ENCODE measurements around the gene ST6GAL1.

The ST6GAL1 gene

DNA sequence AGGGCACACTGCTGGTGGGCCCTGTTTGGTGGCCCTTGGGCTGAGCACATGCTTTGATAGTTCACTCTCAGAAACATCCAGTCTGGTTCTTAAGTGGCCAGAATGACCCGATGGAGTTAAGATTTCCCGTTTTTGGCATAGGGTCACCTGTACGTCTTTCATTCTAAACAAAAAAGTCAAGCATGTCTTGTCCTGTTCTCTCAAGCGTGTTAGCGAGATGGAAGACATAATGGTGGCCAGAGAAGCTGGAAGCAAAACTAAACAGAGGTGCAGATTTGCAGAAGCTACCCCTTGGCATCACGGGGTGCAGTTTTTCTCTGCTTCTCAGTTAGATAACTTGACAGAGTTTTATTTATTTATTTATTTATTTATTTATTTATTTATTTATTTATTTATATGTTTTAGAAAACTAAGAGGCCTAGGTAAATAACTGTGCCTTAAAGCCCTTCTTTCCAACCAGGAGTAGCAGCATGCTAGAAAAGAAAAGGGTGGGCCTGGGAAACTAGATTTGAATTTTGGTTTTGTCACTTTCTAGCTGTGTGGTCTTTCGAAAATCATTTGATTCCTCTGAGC, 63.0 kb downstream of the ST6GAL1 start:
- TF ChIP-seq CTCF (IDR thresholded peaks at IDR 0.05), result no peak

DNA sequence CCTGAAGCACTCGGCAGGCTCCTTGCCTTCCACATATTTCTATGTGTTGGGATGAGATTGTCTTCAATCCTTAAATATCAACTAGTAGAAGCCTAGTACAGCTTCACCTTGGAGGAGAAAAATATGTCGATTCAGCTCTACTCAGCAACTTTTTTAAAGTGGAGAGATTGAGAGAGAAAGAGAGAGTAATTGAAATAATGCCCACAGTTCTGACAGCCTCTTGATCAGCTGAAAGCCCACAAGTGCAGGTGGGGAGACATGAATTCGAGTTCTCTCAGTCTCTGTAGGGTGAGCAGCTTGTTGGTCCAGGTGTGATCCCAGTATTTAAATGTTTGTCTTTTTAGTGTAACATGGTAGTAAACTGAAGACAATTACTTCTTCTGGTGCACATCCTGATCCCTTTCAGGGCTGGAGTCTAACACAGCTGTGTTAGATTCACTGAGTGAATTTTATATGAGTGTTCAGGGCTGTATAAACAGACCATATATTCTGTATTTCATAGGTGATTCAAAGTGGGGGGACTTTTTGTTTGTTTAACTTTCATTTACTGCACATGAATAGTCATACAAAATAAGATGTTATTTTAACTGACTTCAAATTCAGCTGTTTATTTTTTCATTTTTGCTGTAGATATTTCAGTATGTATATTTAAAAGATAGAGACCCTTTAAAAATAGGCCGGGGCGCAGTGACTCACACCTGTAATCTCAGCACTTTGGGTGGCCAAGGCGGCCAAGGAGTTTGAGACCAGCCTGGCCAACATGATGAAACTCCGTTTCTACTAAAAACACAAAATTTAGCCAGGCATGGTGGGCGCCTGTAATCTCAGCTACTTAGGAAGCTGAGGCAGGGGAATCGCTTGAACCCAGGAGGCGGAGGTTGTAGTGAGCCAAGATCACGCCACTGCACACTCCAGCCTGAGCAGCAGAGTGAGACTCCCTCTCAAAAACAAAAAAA, 64.0 kb downstream of the ST6GAL1 start:
- TF ChIP-seq CTCF (IDR thresholded peaks at IDR 0.05), result no peak

GRCh38 chr3:186996356-186996755, 66.0 kb downstream of the ST6GAL1 start:
- no peak for TF ChIP-seq CTCF (IDR thresholded peaks at IDR 0.05)

GRCh38 chr3:186997061-186997460, 66.7 kb downstream of the ST6GAL1 start:
- no peak for TF ChIP-seq CTCF (IDR thresholded peaks at IDR 0.05)

GRCh38 chr3:186997473-186997939, 67.2 kb downstream of the ST6GAL1 start:
- TF ChIP-seq CTCF (IDR thresholded peaks at IDR 0.05), result no peak

DNA sequence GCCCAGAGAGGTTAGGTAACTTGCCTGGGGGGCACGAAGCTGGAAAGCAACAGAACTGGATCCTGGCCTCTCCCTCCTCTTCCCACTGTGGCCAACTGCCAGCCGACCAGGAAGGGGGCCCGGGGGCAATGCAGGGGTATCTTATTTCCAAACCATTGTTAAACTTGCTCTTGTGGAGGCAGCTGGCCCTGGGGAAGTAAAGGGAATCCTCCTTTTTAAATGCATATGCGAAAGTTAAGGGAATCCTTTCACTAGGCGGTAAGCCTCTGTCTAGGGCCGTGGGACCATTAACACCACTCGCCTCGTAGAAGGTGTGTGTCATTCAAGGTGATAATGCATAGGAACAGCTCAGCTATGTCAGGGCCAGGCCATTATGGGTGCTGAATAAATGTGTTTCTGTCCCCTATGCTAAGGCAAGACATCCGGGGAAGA, 68.6 kb downstream of the ST6GAL1 start:
- no peak for TF ChIP-seq CTCF (IDR thresholded peaks at IDR 0.05)

DNA sequence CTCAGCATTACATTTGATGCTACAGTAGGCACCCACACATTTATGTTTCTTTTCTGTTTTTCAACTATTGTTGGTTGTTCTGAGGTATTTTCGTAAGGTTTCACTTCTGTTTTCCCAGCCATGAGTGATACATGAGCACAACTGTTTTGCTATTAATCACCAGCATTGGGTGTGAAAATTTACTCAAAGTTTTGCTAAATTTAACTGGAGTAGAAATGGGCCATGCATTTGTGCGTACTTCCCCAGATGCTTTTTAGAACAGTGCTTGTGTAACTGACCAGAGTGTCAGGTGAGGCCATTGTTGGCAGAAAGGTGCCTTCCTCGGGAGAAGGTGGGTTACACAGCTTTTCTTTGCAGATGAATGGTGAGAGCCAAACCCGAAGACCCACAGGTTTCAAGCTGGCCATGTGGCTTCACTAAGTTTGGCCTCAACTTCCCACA, 70.4 kb downstream of the ST6GAL1 start:
- no peak for TF ChIP-seq CTCF (IDR thresholded peaks at IDR 0.05)

Measured in LNCAP (cell line).